NCI-H2171 treated with DMSO at 0.1 percent for 48 hours (cell line): ENCODE data around the gene ZNF772.
"Not testable (repeated sequence)": the region's sequence is repeated elsewhere in the genome, so short reads cannot be mapped to it uniquely, and the experiment has no call there.

Experiments used
- DNase-seq: peaks from one replicate; lab custom pipeline; 2025; lab: John Stamatoyannopoulos, UW

ZNF772 gene

GRCh38 chr19:57477191-57478008 lies at the start of gene ZNF772:
Gene ZNF772 (minus strand): TSS chr19:57477566. CDS start chr19:57477309, 257 bp downstream.
- peak; percentile 95 for DNase-seq

- not testable (repeated sequence) for DNase-seq
Measured at GRCh38 chr19:57518021-57518420, 40.7 kb upstream of the ZNF772 start.

GRCh38 chr19:57515255-57515654 lies 37.9 kb upstream of the ZNF772 start:
- peak; percentile 38 for DNase-seq

- no peak for DNase-seq
Measured at GRCh38 chr19:57512845-57513244, 35.5 kb upstream of the ZNF772 start.

- no peak for DNase-seq
Measured at GRCh38 chr19:57511484-57511883, 34.1 kb upstream of the ZNF772 start.

- DNase-seq = no peak
Measured at GRCh38 chr19:57506163-57506562, 28.8 kb upstream of the ZNF772 start.

GRCh38 chr19:57500400-57500799 lies 23.0 kb upstream of the ZNF772 start:
- DNase-seq = peak; percentile 16

GRCh38 chr19:57499680-57500395 lies 22.5 kb upstream of the ZNF772 start, which contains the start of gene ZNF773:
Gene ZNF773 (plus strand): TSS chr19:57499938. CDS start chr19:57500081, 143 bp downstream.
- peak; percentile 88 for DNase-seq

- DNase-seq = not testable (repeated sequence)
Measured at GRCh38 chr19:57499332-57499679, 21.9 kb upstream of the ZNF772 start.

- DNase-seq = not testable (repeated sequence)
Measured at GRCh38 chr19:57488299-57488644, 10.9 kb upstream of the ZNF772 start.

GRCh38 chr19:57487477-57488298 lies 10.3 kb upstream of the ZNF772 start, which contains the start of gene ZNF419:
Gene ZNF419 (plus strand): TSS chr19:57487750. CDS start chr19:57487951, 201 bp downstream.
- peak; percentile 87 for DNase-seq

- DNase-seq = no peak
Measured at GRCh38 chr19:57473646-57474045, 3.7 kb downstream of the ZNF772 start.

GRCh38 chr19:57466489-57466888 lies 10.9 kb downstream of the ZNF772 start:
- no peak for DNase-seq

GRCh38 chr19:57465680-57466381 lies 11.5 kb downstream of the ZNF772 start:
- peak; percentile 3 for DNase-seq

GRCh38 chr19:57452307-57452706 lies 25.1 kb downstream of the ZNF772 start:
- no peak for DNase-seq

GRCh38 chr19:57443121-57443696 lies 34.2 kb downstream of the ZNF772 start:
- DNase-seq = no peak

GRCh38 chr19:57441979-57442752 lies 35.2 kb downstream of the ZNF772 start:
- no peak for DNase-seq

GRCh38 chr19:57438925-57439324 lies 38.4 kb downstream of the ZNF772 start:
- no peak for DNase-seq

- no peak for DNase-seq
Measured at GRCh38 chr19:57437931-57438330, 39.4 kb downstream of the ZNF772 start.

- no peak for DNase-seq
Measured at GRCh38 chr19:57436417-57436816, 40.9 kb downstream of the ZNF772 start.
